Hypothalamus (tissue), 51 donors: ENCODE data around the gene MYOT.
A peak's percentile ranks its signal among the peaks of the same experiment; 100 is the strongest.

Source experiments
- DNase-seq, 51 donors: peaks; one replicate each; lab custom pipeline; 2025; lab: John Stamatoyannopoulos, UW

MYOT gene

DNA sequence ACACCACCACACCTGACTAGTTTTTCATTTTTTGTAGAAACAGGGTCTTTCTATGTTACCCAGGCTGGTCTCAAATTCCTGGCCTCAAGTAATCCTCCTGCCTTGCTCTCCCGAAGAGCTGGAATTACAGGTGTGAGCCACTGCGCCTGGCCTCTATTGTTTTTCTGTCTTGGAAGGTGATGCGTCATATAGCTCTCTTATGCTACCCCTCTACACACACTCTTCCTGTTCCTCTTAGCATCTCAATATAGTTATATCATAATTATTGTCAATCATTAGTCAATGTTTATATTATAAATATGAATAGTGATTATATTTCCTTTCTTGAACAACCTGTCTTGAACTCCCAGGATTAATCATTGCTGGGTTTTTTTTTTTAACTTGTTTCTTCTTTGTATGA is 28.9 kb downstream of the MYOT start:
- no peak for DNase-seq

DNA sequence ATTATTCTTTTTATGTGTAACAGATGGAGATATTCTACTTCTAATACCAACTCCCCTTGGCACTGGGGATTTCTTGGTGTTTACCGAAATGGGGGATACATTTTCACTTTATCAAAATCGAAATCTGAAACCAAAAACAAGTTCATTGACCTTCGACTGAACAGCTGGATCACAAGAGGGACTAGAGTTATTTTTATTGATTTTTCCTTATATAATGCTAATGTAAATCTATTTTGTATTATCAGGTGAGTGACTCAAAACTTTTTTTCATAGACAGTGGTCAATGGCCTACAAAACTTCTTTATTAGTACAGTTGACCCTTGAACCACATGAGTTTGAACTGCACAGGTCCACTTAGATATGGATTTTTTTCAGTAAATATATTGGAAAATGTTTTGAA is 31.8 kb downstream of the MYOT start:
- DNase-seq, result no peak

DNA sequence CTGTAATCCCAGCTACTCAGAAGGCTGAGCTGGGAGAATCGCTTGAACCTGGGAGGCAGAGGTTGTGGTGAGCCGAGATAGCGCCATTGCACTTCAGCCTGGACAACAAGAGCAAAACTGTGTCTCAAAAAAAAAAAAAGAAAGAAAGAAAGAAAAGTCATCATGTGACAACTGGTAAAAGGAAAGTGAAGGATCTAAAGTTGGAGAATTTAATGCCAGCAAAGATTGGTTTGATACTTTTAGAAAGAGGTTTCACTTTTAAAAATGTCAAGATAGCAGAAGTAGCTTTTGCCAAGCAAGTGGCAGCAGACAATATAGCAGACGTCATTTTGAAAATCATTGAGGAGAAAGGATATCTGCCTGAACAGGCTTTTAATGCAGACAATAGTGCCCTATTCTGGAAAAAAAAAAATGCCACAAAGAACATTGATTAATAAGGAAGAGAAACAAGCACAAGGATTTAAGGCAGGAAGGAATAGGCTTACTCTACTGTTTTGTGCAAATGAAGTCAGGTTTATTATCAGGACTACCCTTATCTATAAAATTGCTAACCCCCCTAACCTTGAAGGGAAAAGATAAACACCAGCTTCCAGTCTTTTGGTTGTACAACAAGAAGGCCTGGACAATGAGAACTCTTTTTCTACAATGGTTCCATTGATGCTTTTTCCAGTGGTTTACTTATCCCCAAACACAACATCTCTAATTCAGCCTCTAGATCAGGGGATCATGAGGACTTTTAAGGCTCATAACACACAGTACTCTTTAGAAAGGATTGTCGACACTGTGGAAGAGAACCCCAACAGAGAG is 33.6 kb downstream of the MYOT start:
- DNase-seq, result peak in 2 of 51 donors; percentile 36 to 79

DNA sequence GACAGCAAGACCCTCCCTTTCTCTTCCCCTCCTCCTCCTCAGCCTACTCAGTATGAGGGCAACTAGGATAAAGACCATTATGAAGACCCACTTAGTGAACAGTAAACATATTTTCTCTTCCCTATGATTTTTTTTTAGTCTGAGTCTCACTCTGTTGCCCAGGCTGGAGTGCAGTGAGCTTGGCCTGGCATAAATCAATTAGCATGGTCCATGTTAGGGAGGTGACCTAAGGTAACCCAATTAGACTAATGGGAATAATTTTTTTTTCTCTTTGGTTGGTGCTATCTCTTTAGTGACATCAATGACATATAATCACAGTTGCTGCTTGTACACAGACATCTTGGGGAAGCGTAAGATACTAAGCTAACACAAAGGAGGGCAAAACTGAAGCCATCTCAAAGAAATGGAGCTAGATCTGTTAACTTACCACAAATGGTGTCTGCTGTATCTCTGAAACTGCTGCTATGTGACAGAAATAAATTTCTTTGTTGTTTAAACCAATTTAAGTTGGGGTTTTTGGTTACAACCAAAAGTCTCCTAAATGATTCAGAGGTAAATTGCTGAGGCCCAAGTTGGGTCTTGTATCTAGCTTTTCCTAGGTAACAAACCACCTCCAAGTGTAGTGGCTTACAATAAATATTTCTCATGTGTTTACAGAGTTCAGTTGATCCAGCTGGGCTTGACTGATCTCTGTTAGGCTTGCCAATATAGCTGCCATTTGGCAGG is 34.9 kb downstream of the MYOT start:
- no peak for DNase-seq

DNA sequence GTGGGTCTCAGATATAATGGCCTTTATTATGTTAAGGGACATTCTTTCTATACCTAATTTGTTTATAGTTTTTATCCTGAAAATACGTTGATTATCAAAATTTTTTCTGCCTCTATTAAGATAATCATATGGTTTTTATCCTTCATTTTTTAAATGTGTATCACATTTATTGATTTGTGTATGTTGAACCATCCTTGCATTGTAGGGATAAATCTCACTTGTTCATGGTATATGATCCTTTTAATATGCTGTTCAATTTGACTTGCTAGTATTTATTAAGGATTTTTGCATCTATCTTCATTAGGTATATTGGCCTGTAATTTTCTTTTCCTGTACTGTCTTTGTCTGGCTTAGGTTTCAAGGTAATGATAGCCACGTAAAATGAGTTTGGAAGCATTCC is 47.1 kb downstream of the MYOT start:
- no peak for DNase-seq

DNA sequence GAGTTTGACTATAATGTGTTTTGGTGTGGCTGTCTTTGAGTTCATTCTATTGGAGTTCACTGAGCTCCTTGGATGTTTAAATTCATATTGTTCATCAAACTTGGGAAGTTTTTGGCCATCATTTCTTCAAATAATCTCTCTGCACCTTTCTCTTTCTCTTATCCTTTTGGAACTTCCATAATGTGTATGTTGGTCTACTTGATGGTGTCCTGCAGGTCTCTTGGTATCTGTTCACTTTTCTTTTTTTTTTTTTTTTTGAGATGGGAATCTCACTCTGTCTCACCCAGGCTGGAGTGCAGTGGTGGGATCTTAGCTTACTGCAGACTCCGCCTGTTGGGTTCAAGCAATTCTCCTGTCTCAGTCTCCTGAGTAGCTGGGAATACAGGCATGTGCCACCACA is 49.3 kb downstream of the MYOT start:
- no peak for DNase-seq

DNA sequence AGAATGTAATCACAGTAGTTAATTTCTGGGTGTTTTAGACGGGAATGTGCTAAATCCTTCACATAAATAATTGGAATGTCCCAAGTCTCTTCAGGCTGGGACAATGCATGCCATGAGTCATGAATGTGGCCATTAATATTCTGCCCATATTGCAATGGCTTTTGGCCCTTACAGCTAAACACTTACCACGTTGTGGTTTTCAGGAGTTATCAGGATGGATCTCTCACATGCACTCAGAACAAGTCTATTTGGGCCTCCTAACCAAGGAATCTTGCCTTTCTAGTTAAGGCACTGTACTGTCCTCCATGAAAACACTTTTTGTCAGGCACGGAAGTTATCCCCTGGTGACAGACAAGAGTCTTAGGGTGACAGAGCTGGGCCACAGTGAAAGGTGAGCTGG is 54.3 kb downstream of the MYOT start:
- no peak for DNase-seq

DNA sequence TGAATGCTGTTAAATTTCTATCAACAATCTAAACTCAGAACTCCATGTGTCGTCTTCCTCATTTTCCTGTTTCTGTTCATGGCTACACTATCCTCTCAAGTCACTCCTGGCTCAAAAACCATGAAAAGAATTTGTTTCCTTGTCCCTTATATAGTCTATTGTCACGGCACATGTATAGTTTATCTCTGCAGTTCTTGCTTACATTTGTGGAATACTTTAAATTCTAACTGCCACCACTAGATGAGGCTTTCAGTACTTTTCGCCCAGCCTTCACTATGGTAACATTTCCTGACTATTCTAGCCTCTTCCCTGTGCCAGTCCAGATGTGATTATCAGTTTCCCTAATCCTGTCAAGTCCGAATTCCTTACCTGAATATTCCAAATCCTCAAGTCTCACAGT is 56.2 kb downstream of the MYOT start:
- DNase-seq, result peak in 1 of 51 donors; percentile 17

DNA sequence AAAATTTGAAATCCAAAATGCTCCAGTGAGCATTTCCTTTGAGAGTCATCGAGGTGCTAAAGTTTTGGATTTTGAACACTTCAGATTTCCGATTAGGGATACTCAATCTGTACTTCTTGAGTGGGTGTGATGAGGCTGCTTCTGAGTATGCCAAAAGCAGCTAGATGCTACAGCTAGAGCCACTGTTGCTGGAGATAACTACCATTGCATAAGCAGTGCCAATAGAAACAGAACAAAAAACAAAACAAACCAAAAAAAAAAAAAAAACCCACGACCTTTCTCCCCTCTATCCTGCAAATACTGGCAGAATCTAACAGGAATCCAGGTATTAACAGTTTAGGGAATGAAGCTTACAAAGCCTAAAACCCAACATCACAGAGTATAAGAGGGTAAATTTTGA is 65.1 kb downstream of the MYOT start:
- DNase-seq, result no peak

DNA sequence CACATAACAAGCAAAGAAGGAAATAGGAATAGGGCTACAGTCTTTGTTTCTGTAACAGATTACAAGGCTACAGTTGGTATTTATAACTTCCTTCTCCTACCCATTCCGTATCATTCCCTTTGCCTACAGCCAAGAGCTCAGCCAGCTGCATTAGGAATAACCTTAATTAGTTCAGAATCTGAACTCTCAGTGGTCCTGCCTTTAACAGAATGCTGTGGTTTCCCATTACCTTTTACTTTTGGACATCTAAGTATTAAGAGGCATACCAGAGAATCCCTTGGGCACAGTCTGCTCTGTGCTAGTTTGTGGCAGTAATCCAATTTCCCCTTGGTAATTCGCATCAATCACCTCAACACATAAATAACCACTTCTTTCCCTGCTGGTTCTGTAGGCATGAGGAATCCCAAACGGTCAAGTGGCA is 65.8 kb downstream of the MYOT start:
- DNase-seq, result peak in 1 of 51 donors; percentile 33

DNA sequence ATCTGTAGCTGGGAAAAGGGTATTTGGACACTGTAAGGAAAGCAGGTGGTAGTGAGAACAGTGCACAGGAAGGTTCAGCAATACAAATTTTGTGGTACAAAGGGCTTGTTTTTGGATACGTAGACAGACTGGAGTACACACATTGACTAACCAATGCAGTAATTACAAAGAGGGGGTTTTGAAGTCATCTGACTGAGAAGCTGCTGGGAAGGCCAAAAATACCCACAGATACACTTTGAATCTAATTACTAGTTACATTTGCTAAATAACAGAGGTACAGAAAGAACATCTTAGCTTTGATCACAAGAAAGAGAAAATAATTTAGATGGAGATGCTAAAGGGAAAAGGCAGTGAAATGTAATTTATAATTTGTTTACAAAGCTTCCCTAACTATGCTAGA is 67.5 kb downstream of the MYOT start:
- DNase-seq, result peak in 1 of 51 donors; percentile 47

DNA sequence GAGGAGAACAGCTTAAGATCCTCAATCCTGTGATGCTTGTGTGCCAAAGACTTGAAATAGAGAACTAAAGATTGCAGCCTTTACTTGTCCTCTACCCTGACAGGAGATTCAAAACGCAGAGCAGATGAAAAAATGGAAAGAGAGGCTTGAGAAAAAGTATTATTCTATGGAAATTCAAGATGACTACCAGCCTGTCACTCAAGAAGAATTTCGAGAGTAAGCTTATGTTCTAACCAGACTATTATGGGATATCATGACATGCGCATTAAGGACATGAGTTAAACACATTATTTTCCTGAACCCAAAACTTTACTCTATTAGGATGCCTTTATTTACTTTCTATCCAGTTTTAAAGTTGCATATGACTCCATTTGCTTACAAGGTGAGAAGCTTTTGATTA is 68.0 kb downstream of the MYOT start:
- no peak for DNase-seq
